ENCODE results near the gene PRKD1.

The PRKD1 gene

GRCh38 chr14:29681316-29681715 lies 246.3 kb downstream of the PRKD1 start:
- no peak for DNase-seq (ENCODE audit: low spot score)
- no peak for FAIRE-seq

GRCh38 chr14:29674566-29675285 lies 252.9 kb downstream of the PRKD1 start:
- FAIRE-seq: no peak
- DNase-seq (ENCODE audit: low spot score): no peak

DNA sequence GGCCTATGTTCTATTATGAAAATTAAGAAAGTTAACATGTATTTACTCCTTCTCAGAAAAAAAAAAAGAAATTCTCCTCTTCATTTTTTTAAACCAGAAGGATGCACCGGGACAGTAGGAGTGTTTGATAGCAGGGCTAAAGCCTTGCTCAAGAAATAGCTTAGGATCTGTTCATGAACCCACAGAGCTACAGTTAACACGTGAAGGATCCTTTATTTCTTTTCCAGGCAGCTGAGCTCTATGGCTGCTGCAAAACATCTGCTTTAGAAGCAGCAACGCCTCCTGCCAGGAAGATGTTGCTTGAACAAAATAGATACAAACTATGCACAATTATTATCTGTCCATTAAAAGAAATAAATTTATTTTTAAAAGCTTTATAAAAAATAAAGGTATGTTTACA lies 254.8 kb downstream of the PRKD1 start:
- FAIRE-seq (no peak), DNase-seq (ENCODE audit: low spot score) (no peak)

DNA sequence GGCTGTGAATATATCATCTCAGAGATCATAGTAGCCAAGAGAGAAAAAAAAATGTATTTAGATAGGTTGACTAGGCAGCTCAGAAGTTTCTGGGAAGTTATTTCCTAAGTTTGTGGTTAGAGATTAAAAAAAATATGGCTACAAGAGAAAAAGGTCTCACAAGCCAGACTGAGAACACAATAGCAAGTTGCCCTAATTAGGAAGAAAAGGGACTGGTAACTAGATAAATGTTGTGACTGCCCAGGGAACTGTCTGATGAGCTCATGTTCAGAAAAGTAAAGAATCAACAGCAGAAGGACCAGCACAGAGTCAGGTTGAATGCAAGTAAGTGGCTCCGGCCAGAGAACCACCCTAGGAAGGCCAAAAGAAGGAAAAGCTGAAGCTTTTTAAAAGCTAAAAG lies 256.6 kb downstream of the PRKD1 start:
- no peak for DNase-seq (ENCODE audit: low spot score)
- FAIRE-seq: no peak

- DNase-seq (ENCODE audit: low spot score) (no peak), FAIRE-seq (no peak)
These were observed 259.4 kb downstream of the PRKD1 start for GRCh38 chr14:29668201-29668600.

- DNase-seq (ENCODE audit: low spot score): no peak
- FAIRE-seq: no peak
These were observed 263.1 kb downstream of the PRKD1 start for GRCh38 chr14:29664515-29664914.

DNA sequence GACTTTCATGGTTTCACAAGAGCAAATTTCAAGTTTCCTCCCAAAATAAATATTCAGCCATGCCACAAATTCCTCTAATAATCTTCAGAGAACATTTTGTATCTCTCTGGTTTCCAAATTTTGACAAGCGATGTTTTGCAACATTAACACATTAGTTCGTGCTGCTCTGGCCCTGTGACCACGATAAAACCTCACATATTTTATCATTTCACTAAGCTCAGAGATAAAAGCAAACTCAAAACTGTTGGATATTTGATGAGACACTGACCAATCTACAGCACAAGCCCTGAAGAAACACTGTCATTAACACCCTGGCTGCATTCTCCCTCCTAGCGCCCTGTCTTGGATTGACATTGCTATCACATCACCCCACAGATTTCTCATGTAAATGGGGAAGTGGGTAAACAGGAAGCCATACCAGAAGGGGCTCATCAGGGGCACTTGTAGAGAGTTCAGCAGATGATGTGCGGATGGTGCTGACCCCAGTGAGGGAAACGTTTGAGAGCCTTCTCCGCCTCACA lies 264.3 kb downstream of the PRKD1 start:
- FAIRE-seq (no peak), DNase-seq (ENCODE audit: low spot score) (no peak)

DNA sequence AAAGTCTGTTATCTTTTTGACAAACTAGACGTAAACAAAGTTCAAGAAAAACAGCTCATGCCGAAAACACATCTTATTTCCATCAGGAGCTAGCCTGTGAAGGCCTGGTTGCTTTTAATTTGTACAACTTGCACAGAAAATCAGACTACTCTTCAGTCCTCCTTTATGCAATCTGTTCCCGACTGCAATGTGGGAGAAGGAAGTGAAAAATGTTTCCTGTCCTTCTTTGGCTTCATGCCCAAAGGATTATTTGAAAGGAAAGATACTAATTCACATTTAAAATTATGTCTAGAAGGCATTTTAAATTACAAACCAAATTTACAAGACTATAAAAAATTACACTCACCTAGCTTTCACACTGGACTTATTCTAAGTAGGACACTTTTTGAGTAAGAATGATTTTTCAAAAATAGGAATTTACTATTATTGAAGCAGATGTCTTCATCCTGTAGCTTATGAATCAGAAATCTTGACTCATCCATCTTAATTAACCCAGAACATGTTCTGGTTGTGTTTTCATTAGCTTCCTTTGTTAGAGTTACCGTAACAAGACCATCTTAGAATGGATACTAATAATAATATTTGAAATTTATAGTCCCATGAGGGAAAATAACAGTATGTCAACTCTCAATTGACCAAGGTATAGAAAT lies 272.6 kb downstream of the PRKD1 start:
- DNase-seq (ENCODE audit: low spot score) (no peak), FAIRE-seq (no peak)

DNA sequence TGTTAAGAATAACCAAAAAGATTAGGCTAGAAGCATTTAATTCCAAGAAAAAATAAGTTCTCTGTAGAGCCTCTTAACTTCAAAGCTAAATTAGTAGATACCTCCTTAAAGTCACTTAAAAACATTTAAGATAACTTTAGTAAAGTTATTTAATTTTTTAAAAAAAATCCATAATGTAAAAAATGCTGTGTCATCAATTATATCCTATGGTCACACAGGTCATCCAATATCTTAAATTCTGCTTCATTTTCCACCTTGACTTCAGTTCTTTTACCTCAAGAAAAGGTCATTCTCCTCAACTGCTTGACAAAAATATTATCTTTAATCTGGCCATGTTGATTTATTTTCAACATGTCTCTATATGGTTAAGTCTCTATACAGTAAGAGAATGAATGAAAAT lies 274.3 kb downstream of the PRKD1 start:
- no peak for DNase-seq (ENCODE audit: low spot score)
- no peak for FAIRE-seq

DNA sequence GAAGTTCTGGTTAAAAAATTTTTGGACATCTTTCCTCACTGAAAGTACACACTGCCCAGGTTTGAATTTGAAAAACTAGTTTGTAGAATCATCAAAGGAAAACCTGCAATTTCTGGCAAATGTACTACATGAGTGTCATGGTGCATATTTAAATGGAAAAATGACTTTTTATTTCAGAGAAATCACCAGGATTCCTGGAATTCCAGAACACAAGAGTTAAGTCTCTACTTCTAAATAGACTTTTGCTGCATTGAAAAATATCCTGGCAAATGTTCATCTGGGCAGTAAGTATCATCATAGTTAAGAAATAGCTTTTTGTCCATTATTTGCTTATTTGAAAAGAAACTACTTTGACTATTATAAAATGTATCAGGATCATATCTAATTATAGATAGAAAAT lies 275.1 kb downstream of the PRKD1 start:
- FAIRE-seq: no peak
- DNase-seq (ENCODE audit: low spot score): no peak

DNA sequence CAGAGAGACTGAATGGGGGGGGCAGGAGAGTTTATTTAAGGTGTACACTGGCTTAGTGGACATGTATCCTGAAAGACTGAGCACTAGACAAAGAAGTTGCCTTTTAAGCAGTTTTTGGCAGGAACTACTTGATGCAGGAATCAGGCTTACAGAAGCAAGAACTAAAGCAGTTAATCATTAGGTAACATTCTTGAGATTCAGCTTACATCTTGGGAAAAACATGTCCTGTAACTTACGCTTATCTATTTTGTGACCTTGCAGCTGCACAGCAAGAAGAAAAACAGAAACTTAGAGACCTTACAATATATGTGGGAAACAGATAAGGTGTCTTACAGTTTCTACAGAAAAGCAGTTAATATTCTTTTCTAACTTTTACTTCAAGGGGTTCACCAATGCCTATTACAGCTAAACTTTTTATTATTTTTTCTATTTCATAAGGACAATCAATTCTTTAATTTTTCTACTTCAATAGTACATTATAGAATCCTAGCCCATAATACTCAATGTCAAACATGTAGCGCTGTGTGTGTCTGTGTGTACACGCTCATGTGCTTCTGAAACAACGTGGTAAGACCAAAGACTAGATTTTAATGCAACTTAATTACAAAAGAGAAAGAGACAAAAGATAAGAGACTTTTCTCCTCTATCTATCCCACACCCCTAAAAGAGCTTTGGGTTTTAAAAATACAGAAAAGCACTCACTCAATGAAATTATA lies 276.9 kb downstream of the PRKD1 start:
- FAIRE-seq: no peak
- no peak for DNase-seq (ENCODE audit: low spot score)

DNA sequence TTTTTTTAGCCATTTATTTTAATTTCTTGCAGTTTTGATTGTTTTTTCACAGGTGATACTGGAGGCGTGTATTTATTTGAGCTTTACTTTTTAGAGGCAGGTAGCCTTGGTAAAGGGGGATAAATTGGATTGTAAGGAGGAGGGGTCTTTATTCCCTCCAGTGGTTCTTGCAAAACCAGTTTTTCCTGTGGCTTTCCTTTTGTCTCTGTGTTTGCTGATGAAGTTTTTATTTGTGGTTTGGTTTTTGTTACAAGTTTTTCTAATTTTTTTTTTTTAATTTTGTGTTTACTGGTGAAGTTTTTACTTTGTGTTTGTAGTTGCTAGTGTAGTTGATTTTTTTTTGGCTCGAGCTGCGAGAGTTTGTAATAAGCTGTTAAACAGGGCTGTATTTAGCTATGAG lies 278.5 kb downstream of the PRKD1 start:
- DNase-seq (ENCODE audit: low spot score) (no peak), FAIRE-seq (no peak)

DNA sequence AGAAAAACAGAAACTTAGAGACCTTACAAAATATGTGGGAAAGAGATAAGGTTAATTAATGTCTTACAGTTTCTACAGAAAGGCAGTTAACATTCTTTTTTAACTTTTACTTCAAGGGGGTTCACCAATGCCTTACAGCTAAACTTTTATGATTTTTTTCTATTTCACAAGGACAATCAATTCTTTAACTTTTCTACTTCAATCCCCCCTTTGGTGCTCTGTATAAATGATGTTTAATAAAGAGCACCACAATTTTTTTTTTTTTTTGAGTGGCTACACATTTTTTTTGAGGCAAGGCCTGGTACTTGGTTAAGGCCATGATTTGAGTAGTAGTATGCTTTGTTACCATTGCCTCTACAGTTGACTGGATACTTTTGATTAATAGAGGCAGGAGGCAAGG lies 279.6 kb downstream of the PRKD1 start:
- FAIRE-seq: no peak
- no peak for DNase-seq (ENCODE audit: low spot score)

DNA sequence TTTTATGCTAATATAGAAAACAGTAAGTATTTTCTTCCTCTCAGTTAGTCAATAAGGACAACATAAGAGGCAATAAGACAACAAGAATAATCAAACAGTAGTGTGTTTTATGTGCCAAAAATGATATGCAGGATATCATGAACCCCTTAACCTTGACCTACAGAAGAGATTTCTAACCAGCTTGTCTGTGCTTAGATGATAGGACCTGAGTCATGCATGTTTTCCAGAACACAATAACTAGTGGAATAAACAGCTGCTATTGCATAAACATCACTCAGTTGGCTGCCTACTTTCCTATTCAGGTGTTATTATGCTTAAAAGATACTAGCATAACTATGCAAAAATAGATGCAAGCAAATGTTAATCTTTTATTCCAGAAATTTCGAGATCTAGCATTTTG lies 282.5 kb downstream of the PRKD1 start:
- FAIRE-seq (no peak), DNase-seq (ENCODE audit: low spot score) (no peak)

DNA sequence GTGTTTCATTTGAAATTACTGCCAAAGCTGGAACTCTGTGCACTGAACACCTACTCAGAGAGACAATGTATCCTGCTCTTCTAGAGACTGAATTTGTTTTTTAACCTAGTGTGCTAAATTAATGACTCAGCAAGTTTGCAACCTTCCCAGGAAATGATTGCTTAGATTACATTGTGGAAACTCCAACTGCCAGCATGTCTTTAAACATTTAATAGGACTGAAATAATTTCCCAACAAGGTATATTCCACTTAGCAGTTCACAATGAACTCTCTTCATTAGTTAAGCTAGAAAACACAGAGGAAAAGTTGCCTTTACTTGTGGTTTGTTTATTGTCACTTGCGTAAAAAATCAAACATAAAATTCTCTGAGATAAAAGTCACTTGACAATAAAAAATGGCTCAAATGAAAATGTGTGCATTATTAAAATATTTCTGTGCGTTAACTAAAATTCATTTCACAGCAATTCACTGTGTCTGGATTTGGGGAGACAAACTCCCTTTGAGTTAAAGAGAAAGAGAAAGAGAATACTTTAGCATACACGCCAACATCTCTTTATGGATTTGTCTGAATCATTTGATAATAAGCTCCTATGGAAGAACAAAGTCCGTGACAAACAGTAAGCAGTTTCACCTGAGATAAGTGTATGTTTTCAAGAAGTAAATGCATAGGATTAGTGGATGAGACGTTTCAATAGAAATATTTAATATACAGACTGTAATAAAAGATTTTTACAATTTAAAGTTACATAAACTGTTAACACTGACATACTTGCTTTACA lies 284.0 kb downstream of the PRKD1 start:
- FAIRE-seq (no peak), DNase-seq (ENCODE audit: low spot score) (no peak)

GRCh38 chr14:29637411-29637810 lies 290.2 kb downstream of the PRKD1 start:
- FAIRE-seq (peak; percentile 49), DNase-seq (ENCODE audit: low spot score) (peak; percentile 3)

GRCh38 chr14:29636870-29637269 lies 290.8 kb downstream of the PRKD1 start:
- DNase-seq (ENCODE audit: low spot score) (no peak), FAIRE-seq (no peak)

DNA sequence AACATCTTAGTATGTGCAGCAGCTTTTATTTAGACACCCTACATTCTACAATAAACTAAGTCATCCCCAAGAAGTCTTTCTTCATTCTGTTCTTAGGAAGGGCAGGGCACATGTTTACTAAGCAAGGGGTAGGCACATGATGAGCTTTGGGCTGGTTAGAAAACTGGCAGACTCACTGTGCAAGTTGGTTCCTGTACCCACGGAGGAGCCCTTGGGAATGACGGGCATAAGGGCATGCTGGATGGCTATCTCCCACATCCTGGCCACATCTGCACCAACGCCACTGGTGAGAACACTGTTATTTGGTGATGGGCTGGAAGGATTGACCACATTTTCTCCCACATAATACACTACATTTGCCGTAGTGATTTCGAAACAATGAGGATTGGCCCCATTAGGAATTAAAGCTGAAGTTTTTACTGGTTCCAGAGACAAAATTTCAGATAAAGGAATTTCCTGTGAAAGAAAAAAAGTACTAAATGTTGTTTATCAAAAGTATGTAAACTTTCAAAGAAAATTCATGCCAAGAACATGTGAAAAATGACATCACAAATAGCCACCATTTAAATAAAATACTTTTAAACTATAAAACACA lies 297.0 kb downstream of the PRKD1 start:
- no peak for FAIRE-seq
- DNase-seq (ENCODE audit: low spot score): no peak

DNA sequence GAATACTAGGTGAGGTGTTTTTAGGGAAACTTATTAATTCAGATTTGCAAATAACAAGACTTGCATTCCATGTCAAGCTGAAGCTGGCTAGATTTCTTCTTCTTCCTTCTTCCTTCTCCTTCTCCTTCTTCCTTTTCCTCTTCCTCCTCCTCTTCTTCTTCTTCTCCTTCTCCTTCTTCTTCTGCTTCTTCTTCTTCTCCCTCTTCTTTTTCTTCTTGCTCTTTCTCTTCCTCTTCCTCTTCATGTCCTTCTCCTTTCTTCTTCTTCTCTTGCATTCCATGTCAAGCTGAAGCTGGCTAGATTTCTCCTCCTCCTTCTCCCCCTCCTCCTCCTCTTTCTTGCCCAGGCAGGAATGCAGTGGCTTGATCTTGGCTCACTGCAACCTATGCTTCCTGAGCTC lies 297.8 kb downstream of the PRKD1 start:
- no peak for FAIRE-seq

DNA sequence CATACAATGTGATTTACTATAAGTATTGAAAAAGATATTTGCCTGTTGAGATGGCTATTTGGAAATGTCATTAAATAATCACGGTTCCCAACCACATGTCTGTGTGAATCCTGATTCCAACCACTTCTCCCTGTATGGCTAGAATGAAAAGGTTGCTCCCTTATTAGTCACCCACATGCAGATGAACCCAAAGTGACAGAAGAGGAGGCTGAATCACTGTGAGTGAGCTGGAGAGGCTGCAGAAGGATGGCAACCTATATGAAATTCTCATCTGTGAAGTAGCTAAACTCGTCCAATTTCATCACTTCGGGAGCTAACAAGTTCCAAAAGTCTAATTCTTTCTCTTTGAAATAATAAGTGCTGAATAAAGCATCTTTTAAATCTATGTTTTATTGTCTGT lies 300.5 kb downstream of the PRKD1 start:
- no peak for FAIRE-seq
- DNase-seq (ENCODE audit: low spot score): no peak

More for the DNA sequence above, 297.8 kb downstream of the PRKD1 start:
- no peak for DNase-seq (ENCODE audit: low spot score)
